Brain pericyte (primary cell): ENCODE measurements around the gene CGB2.
"Not testable (repeated sequence)": the region's sequence is repeated elsewhere in the genome, so short reads cannot be mapped to it uniquely, and the experiment has no call there.

Experiments used
- DNase-seq: peaks from one replicate; pipeline ENCODE4 v3.0.0-alpha.2; 2012; ENCODE audit warnings: low read depth, low spot score

CGB2 gene

GRCh38 chr19:49038111-49038510 lies 6.4 kb downstream of the CGB2 start:
- DNase-seq, result not testable (repeated sequence)

GRCh38 chr19:49038557-49039276 lies 7.0 kb downstream of the CGB2 start:
- DNase-seq, result not testable (repeated sequence)

DNA sequence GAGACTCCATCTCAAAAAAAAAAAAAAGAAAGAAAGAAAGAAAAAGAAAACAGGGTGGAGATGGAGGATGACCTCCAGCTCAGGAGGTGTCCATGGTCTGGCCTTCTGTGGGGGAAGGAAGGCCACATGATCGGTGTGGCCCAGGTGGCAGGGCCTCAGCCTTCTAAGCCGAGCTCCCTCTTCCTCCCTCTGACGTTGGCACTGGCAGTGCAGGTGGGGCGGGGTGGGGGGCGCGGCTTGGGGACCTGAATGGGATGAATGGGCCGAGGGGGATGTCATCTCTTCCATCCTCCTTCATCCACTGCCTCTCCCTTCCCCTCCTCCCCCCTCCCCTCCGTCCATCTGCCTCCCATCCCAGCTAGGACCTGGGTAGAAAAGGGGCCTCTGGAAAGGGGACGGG lies 8.0 kb downstream of the CGB2 start:
- not testable (repeated sequence) for DNase-seq

DNA sequence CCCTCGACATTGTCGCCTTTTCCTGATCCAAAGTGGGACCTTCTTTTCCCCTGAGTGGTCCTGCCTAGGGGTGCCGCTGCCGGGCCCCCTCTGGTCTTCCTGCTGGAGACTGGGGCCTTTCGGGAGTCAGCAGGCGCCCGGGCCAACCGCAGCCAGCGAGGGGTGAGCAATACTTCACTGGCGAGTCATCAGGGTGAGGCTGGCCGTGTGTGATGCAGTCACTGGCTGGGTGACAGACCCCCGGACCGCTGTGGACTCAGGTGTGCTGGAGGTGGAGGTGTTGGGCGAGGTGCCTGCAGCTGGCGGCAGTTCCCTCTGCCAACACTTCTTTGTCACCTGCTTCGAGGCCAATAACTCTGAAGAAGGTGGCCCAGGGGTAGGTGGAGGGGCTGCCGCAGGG lies 10.5 kb downstream of the CGB2 start:
- no peak for DNase-seq

DNA sequence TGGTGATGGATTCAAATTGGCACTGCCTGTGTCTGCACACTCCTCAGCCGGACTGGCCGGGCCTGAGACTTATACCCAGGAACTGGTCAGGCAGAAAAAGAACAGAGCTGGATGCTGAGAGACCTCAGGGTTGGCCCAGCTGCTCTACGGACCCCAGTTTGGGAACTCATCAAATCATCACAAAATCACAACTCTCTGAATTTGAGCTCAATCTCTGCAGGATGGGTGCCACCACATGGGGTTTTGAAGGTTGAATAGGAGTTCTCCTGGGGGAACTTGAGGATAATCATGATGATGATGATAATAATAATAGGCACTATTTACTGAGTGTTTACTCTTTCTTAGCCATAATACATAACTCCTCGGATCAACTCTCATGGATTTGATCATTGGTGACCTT lies 11.0 kb downstream of the CGB2 start:
- not testable (repeated sequence) for DNase-seq

- not testable (repeated sequence) for DNase-seq
These were observed 11.9 kb downstream of the CGB2 start, which contains the start of gene CGB5 for GRCh38 chr19:49043548-49043947. Gene CGB5 (plus strand): TSS chr19:49043848. CDS start chr19:49044210, 362 bp downstream.

DNA sequence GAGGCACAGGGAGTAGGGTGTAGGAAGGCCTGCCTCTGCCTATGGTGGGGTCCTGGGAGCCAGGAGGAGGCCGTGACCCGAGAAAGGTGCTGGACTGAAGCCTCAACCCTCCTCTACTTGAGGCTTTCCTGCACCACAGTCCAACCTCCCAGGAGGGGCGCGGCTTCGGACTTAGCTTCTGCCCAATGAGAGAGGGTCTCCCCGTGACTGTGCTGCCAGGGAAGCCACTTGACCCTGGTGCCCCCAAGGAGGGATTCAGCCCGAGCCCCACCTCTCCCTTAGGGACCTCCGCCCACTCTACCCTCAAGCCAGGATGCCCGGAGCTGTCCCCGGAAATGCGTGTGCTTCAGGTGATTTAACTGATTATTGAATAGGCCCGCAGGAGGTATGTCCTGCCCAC lies 17.3 kb downstream of the CGB2 start, which contains the start of gene CGB8:
Gene CGB8, minus strand, starts transcription at position 101 of the 400 bp plus-strand sequence. CDS start 372 bp downstream, outside the sequence.
- DNase-seq, result not testable (repeated sequence)

DNA sequence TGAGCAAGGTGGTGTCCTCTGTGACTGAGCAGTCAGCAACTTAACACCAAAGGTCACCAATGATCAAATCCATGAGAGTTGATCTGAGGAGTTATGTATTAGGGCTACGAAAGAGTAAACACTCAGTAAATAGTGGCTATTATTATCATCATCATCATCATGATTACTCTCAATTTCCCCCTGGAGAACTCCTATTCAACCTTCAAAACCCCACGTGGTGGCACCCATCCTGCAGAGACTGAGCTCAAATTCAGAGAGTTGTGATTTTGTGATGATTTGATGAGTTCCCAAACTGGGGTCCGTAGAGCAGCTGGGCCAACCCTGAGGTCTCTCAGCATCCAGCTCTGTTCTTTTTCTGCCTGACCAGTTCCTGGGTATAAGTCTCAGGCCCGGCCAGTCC lies 18.1 kb downstream of the CGB2 start:
- not testable (repeated sequence) for DNase-seq

- DNase-seq, result not testable (repeated sequence)
These were observed 18.8 kb downstream of the CGB2 start for GRCh38 chr19:49050376-49051033.

DNA sequence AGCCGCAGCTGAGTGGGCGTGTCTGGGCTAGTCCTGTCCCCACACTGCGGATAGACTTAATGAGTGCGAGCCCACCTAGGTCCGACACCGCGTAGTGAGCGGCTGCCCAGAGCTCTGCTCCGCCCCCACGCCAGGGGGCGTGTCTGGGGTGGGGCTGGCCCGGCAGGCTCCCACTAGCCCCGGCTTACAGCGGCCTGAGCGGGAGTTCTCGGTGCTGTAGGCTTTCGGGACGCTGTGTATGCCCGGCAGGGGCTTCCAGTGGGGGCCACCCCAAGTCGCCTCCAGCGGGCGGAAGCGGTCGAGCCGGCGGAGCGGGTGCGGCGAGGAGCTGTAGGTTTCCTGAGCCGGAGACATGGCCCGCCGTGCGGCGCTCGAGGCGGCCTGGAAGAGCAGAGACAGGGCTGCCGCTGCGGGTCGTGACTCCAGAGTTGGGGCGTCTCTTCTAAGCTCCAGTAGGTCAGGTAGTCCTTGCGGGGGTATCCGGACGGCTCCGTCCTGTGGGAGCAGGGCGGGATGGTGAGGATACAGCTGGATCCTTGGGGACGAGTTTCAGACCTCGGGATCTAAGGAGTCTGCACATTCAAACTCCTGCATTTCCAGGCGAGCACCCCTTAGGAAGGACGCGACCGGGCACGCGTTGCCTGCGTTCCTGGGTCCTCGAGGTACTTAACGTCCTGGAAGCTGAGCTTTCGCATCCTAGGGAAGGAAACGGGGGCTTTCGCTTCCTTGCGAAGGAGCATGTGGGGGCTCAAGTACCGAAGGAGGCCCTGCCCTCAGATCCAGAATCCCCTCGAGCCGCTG lies 24.6 kb downstream of the CGB2 start:
- no peak for DNase-seq

- DNase-seq, result not testable (repeated sequence)
These were observed 25.4 kb downstream of the CGB2 start for GRCh38 chr19:49056902-49057596.

DNA sequence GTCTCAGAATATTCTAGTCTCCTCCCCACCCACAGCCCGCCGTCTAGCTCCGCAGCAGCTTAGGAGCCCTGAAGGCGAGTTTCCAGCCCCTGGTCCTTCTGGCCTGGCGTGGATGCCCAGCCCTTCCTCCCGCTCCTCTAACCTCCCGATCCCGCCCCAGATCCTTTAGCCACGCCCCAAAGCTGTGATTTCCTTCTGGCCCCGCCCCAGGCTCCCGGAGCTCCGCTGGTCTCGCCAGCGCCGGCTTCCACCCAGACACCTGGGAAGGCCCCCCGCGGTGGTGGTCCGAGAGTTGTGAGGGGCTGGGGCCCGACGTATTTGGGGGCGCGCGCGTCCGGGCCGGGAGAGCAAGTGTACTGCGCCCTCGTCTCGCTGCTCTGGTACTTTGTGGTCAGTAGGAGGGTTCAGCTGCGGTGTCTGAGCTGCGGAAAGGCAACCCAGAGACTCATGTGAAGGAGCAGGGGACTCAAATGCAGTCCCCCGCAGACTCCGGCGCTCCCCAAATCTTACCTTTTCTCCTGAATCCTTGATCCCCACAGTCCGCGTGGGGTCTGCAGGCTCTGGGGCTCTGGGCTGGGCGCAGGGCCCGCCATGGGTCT lies 26.0 kb downstream of the CGB2 start, which contains the start of gene CGB7:
Gene CGB7, minus strand, starts transcription at position 114 of the 599 bp plus-strand sequence. CDS start 2,374 bp downstream, outside the sequence.
- no peak for DNase-seq

- no peak for DNase-seq
These were observed 26.9 kb downstream of the CGB2 start for GRCh38 chr19:49058562-49058961.

GRCh38 chr19:49059053-49059452 lies 27.4 kb downstream of the CGB2 start:
- no peak for DNase-seq

GRCh38 chr19:49061000-49061399 lies 29.3 kb downstream of the CGB2 start:
- no peak for DNase-seq

DNA sequence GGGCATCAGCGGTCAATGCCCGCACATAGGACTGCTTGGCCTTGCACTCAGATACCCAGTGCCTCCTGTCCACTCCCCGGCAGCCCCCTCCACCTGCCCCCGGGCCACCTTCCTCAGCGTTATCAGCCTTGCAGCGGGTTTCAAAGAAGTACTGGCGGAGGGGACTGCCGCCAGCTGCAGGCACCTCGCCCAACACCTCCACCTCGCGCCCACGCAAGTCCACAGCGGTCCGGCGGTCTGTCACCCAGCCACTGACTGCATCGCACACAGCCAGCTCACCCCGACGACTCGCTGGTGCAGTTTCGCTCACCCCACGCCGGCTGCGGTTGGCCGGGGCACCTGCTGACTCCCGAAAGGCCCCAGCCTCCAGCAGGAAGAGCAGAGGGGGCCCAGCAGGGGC lies 29.8 kb downstream of the CGB2 start:
- no peak for DNase-seq

- no peak for DNase-seq
These were observed 32.4 kb downstream of the CGB2 start for GRCh38 chr19:49064029-49064629.

- DNase-seq, result no peak
These were observed 33.3 kb downstream of the CGB2 start, which contains the start of gene NTF4 for GRCh38 chr19:49064768-49065611. Gene NTF4 (minus strand): TSS chr19:49064818. CDS start chr19:49061997, 2,821 bp downstream.

- DNase-seq, result no peak
These were observed 34.3 kb downstream of the CGB2 start for GRCh38 chr19:49065905-49066512.
